Activated T-helper 1 cell treated with Interleukin-2 at 50 U/mL for 16 hours (primary cell): ENCODE results near the gene CSRNP3.

Experiments used
- DNase-seq: peaks from one replicate; pipeline ENCODE4 v3.0.0-alpha.2; 2020; ENCODE audit warnings: low read depth

Gene CSRNP3

GRCh38 chr2:165547900-165548299 is 78.4 kb downstream of the CSRNP3 start:
- no peak for DNase-seq

GRCh38 chr2:165549619-165550018 is 80.1 kb downstream of the CSRNP3 start:
- no peak for DNase-seq

- no peak for DNase-seq
Measured at GRCh38 chr2:165558832-165559231, 89.3 kb downstream of the CSRNP3 start.

- DNase-seq, result no peak
Measured at GRCh38 chr2:165560377-165560988, 91.0 kb downstream of the CSRNP3 start.

GRCh38 chr2:165561516-165561915 is 92.0 kb downstream of the CSRNP3 start:
- no peak for DNase-seq

- DNase-seq, result no peak
Measured at GRCh38 chr2:165562233-165562632, 92.7 kb downstream of the CSRNP3 start.

- no peak for DNase-seq
Measured at GRCh38 chr2:165563468-165564225, 94.1 kb downstream of the CSRNP3 start.

- no peak for DNase-seq
Measured at GRCh38 chr2:165566008-165566407, 96.5 kb downstream of the CSRNP3 start.

GRCh38 chr2:165567273-165567672 is 97.8 kb downstream of the CSRNP3 start:
- DNase-seq, result no peak

- DNase-seq, result no peak
Measured at GRCh38 chr2:165568361-165568760, 98.9 kb downstream of the CSRNP3 start.

- no peak for DNase-seq
Measured at GRCh38 chr2:165571477-165571876, 102.0 kb downstream of the CSRNP3 start.

- DNase-seq, result no peak
Measured at GRCh38 chr2:165572151-165572550, 102.7 kb downstream of the CSRNP3 start.

GRCh38 chr2:165573534-165574461 is 104.3 kb downstream of the CSRNP3 start:
- no peak for DNase-seq

- no peak for DNase-seq
Measured at GRCh38 chr2:165575044-165575615, 105.6 kb downstream of the CSRNP3 start.

GRCh38 chr2:165576409-165577154 is 107.1 kb downstream of the CSRNP3 start:
- DNase-seq, result no peak

GRCh38 chr2:165582409-165582808 is 112.9 kb downstream of the CSRNP3 start:
- DNase-seq, result no peak

GRCh38 chr2:165582863-165583506 is 113.5 kb downstream of the CSRNP3 start:
- DNase-seq, result no peak

- DNase-seq, result no peak
Measured at GRCh38 chr2:165584126-165584654, 114.7 kb downstream of the CSRNP3 start.

- DNase-seq, result no peak
Measured at GRCh38 chr2:165586019-165586418, 116.5 kb downstream of the CSRNP3 start.

- no peak for DNase-seq
Measured at GRCh38 chr2:165587335-165587938, 117.9 kb downstream of the CSRNP3 start.
